Measurements from ENCODE around the gene TFAP2D. TPM values are rescaled to one million over a fixed set of nuclear protein-coding genes. Genes with fewer than 3 reads are reported as not detected.

TFAP2D gene
- total RNA-seq, 4 donors from 2014 or later, result not detected

- DNase-seq, result no peak
- TF ChIP-seq POLR2A (IDR thresholded peaks at IDR 0.05), result no peak
- TF ChIP-seq CTCF (IDR thresholded peaks at IDR 0.05), result peak in 2 of 6 experiments; percentile 21 to 22
- no peak overlapping the region for H3K27ac ChIP-seq
- no peaks in the 10 kb centered on the region for H3K36me3 ChIP-seq
- no peaks in the 10 kb centered on the region for H3K9me3 ChIP-seq
- H3K4me3 ChIP-seq, result peak overlapping the region; percentile 22 to 54 (median 37)
- peaks cover 0 to 5% (median 0%) of the 10 kb centered on the region in 4 donors for H3K4me1 ChIP-seq
- peaks cover 0 to 12% of the 10 kb centered on the region in 2 donors for H3K27me3 ChIP-seq
Observed at GRCh38 chr6:50815436-50816114, 102.2 kb downstream of the TFAP2D start.

GRCh38 chr6:50816115-50816675 lies 102.9 kb downstream of the TFAP2D start:
- Histone ChIP-seq H3K9me3 (no peaks in the 10 kb centered on the region), H3K27me3 (peaks cover 0 to 12% of the 10 kb centered on the region in 2 donors), H3K27ac (no peak overlapping the region), H3K36me3 (no peaks in the 10 kb centered on the region), H3K4me1 (peaks cover 0 to 5% (median 0%) of the 10 kb centered on the region in 4 donors), H3K4me3 (peak overlapping the region; percentile 22 to 54 (median 37))
- DNase-seq, result peak; percentile 41 to 86 (median 64)
- peak; percentile 12 to 76 (median 72) for TF ChIP-seq CTCF (IDR thresholded peaks at IDR 0.05)
- no peak for TF ChIP-seq POLR2A (IDR thresholded peaks at IDR 0.05)

- Histone ChIP-seq H3K36me3 (no peaks in the 10 kb centered on the region), H3K27me3 (peaks cover 0 to 12% of the 10 kb centered on the region in 2 donors), H3K4me1 (peaks cover 0 to 5% (median 0%) of the 10 kb centered on the region in 4 donors), H3K9me3 (no peaks in the 10 kb centered on the region), H3K4me3 (no peak overlapping the region), H3K27ac (no peak overlapping the region)
- TF ChIP-seq POLR2A (IDR thresholded peaks at IDR 0.05) (no peak), CTCF (IDR thresholded peaks at IDR 0.05) (no peak)
- DNase-seq, result no peak
Observed at GRCh38 chr6:50816947-50817645, 103.8 kb downstream of the TFAP2D start.

- Histone ChIP-seq H3K36me3 (no peaks in the 10 kb centered on the region), H3K9me3 (no peaks in the 10 kb centered on the region), H3K4me3 (no peak overlapping the region), H3K27me3 (peaks cover 0 to 12% of the 10 kb centered on the region in 2 donors), H3K27ac (no peak overlapping the region), H3K4me1 (peaks cover 0 to 5% (median 0%) of the 10 kb centered on the region in 4 donors)
- no peak for DNase-seq
- no peak for TF ChIP-seq POLR2A (IDR thresholded peaks at IDR 0.05)
- TF ChIP-seq CTCF (IDR thresholded peaks at IDR 0.05), result no peak
Observed at GRCh38 chr6:50817646-50817950, 104.3 kb downstream of the TFAP2D start.

- H3K27me3 ChIP-seq, result peaks cover 0 to 12% of the 10 kb centered on the region in 2 donors
- H3K4me3 ChIP-seq, result no peak overlapping the region
- TF ChIP-seq POLR2A (IDR thresholded peaks at IDR 0.05), result no peak
- no peak for TF ChIP-seq CTCF (IDR thresholded peaks at IDR 0.05)
Observed at GRCh38 chr6:50818020-50818419, 104.7 kb downstream of the TFAP2D start.

More at GRCh38 chr6:50818020-50818419, 104.7 kb downstream of the TFAP2D start:
- Histone ChIP-seq H3K36me3 (no peaks in the 10 kb centered on the region), H3K9me3 (no peaks in the 10 kb centered on the region), H3K27ac (no peak overlapping the region), H3K4me1 (peaks cover 0 to 5% (median 0%) of the 10 kb centered on the region in 4 donors)
- DNase-seq, result no peak

Measured in Peyer's patch (tissue), 4 donors.